Stimulated activated CD4-positive, alpha-beta T cell treated with anti-CD3 and anti-CD28 coated beads, Interleukin-2, amount 100 ng/mL, for 24 hours (primary cell): ENCODE measurements around the gene PRR18.

Experiments
- DNase-seq, 2 donors: peaks; one replicate each; pipeline ENCODE4 v3.0.0-alpha.2; 2020

PRR18 gene

DNA sequence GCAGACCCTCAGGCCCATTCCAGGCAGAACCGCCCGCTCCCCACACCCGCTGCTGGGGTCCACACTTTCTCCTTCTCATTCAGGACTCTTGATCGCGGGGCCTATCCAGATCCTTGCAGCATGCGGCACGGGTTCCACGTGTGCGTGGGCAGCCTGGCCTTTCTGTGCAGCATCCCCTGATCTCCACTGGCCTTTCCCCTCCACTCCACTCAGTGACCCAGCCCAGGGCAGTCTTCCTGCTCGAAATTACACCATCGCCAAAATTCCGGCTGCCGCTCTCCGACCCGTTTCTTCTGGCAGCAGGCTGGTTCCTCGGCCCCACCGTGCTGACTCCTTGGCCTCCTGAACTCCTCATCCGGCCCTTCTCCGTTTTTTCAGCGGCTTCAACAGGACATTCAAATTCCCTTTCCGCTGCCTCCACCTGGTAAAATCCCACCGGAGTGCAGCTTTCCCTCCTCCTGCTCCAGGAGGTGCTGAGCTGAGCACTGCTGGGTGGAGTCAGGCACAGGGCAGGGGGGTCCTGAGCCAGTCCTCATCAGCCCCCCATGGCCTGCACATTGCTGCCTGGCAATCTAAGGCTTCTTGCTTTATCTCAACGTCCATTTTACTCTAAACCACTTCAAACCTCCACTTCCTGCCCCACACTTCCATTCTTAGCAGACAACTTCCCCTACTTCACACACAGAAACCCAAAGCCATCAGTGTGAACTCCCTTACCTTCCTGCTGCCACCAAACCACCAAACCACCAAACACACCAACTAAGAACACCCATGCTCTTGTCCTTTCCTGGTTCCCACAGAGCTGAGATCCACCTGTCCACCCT lies 25.2 kb upstream of the PRR18 start:
- no peak for DNase-seq

DNA sequence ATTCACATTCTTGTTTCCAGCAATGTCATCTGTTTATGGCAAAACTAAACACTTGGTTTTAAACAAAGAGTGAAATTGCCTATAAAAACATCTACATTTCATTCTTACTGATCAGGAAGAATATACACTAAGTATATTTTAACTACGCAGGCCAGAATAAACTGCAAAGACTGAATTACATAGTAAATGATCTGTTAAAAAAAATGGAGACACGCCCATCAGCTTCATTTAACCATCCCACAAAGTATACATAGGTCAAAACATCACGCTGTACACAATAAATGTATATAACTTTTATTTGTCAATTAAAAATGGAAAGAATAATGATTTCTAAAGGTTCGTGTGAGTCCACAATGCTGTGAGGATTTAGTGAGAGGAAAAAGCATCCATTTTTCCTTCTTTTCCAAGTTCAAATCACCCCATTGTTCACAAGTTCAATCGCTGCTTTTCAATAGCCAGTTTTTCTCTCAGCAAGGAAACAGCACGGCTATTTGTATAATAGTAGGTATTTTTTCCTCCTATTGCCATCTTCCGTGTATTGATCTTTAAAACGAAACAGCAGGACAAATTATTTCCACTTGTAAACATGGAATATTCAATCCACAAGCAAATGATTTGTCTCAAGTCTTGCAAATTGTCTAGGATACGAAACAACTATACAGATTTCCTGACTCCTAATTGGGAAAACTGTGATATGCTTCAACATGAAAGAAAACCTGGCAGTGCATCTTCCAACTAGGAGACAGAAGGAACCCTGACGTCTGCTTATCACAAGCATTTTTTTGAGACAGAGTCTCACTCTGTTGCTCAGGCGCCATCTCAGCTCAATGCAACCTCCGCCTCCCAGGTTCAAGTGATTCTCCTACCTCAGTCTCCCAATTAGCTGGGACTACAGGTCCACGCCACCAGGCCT lies 23.6 kb upstream of the PRR18 start:
- DNase-seq, result no peak

DNA sequence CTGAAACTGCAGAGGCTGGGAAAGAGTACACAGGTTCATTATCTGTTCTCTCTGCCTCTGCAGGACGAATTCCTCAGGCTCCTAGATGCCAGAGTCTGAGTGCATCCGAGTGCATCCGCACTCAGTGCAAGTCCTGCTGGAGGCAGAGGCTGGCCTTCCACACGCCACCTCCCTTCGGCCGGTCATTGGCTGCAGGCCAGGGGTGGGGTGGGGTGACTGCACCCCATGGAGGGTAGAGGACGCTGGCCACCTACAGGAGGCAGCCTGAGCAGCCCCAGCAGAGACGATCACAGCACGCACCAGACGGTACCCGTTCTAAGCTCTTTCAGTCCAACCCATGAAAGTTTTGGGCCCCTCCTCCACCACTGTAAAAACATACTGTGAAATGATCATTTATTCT lies 22.4 kb upstream of the PRR18 start:
- DNase-seq, result no peak

DNA sequence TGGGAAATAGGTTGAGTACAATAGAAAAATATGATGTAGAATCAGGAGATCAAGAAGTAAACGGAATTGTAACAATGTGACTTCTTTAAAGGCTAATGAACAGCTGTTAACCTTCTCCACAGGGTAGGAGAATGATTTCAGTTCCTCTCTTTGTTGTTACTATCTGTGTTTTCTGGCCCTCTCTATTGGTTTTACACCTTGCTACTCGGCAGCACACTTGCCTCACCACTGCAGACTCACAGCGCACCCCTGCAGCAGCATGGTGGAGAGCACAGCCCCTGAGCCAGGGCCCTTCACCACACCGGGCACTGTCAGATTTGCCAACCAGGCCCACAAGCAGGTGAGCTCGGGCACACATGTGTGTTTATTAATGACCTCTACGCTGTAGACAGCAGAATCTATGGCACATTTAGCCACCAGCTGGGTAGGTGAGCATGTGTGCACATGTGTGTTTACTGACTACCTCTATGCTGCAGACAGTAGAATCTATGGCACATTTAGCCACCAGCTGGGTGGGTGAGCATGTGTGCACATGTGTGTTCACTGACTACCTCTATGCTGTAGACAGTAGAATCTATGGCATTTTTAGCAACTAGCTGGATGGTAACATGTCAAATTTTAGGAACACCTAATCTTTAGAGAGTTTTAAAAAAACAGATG lies 17.3 kb upstream of the PRR18 start:
- no peak for DNase-seq

DNA sequence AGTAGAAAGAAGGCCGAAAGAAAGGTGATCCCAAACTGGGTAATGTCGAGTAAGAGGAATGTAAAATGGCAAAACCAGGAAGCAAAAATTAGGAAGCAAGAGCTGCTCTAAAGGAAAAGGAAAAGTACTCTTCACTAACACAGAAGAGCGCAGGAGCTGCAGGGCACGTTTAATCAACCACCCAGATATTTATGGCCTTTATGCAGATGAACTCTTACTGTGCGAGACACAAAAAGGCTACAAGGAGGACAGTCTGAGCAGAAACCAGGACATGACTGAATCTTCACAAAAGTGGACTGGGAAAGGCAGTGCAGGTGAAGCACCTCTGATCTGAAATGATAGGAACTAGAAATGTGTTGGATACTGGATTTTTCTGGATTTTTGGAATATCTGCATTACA lies 15.2 kb upstream of the PRR18 start:
- no peak for DNase-seq

DNA sequence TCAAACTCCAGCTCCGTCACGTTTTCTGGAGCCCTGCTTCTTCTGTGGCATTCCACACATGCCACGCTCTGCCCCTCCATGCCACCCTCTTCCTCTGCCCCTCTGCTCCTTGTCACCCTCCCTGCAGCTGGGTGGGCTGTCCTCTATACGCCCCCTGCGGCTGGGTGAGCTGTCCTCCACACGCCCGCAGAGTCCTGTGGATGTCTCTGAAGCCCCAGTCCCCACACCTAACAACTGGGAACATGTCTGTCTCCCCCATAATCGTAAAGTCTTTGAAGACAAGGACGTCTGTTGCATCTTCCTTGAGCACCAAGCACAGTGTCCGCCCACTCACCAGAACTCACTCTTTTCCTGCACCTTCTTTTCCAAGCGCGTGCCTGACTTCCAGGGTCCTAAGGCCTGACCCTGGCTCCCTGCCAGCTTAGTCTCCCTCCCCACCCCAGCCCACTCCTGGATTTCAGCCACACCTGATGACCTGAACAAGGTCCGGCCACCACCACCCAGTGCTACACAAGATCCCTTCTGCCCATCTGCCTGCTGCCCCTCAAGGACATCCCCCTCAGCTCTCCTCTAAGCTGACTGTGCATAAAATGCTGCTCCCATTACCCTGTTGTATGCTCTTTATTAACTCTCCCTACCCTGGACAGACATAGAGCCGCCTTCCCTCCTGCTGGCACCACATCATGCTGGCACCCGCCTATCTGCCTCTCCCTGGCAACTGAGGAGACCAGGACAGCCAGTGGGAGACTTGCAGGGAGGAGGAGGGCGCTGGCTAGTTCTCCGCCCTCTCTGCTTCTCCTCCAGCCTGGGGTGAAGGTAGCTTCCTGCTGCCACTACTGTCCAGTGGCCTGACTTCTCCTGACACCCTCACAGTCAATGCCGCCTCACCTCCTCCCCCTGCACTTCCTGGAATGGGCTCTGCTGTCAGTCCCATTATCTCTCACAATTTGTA lies 10.7 kb upstream of the PRR18 start:
- no peak for DNase-seq

DNA sequence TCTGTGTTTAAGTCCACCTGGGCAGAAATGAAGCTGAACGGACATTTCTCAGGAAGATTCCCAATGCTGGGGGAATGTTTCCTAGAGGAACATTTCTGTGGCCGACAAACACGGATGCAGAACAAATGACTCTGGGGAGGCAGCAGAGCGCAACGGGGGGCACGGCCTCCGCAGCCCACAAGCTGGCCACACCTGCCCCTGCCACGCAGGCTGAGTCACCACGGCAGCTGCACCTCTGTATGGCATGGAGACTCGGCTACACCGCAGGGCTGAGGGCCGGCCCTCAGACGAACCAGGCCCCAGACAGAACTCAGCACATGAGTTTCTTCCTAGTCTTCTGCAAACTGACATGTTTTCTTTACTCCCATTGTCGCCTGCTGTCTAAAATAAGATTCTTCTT lies 10.0 kb upstream of the PRR18 start:
- DNase-seq, result no peak

DNA sequence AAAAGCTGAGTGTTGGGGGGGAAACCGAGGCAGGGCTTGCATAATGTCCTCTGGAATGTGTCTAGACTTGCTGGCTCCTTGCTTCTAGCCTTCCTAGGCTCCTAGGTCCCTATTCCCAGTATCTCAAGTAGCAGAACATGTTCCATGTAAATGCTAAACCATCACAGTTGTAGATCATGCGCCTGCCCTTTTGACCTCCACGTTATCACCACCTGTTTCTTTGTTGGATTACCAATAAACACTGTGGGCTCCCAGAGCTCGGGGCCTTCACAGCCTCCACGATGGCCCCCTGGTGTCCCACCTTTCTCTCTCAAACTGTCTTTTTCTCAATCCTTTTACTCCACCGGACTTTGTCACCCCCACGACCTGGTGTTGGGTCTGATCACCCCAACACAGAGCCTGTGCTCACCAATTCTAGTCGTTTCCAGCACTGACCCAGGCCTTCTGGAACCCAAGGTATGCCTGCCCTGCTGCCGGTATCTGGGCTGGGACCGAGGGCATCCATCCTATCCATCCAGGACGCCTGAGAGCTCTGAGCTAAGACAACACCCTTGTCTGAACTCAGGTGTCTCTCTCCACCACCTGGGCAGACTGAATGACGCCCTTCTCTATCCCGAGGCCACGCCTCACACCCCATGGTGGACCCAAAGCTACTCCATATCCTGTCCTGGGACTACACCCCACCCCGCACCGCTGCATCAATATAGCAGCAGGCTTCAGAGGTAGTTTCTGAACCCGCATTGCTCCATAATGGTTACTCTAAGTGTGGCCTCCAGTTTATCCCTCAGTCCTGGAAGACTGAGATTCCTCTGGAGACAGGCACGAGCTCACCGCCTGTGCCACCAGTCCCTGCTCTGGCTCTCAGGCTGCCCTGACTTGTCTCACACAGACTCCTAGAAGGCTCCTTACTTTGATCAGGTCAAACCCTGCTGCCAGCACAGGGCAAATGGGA lies 9.3 kb upstream of the PRR18 start:
- DNase-seq, result no peak

DNA sequence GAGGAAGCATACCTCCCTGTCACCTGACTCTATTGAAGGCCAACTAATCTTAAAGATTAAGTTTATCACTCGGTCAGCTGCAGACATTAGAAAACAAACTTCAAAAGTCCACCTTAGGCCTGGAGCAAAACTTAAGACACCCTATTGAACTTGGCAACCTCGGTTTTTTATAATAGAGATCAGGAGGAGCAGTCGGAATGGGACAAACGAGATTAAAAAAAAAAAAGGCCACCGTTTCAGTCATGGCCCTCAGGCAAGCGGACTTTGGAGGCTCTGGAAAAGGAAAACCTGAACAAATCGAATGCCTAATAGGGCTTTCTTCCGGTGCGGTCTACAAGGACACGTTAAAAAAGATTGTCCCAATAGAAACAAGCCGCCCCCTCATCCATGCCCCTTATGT lies 7.2 kb upstream of the PRR18 start:
- DNase-seq, result no peak

DNA sequence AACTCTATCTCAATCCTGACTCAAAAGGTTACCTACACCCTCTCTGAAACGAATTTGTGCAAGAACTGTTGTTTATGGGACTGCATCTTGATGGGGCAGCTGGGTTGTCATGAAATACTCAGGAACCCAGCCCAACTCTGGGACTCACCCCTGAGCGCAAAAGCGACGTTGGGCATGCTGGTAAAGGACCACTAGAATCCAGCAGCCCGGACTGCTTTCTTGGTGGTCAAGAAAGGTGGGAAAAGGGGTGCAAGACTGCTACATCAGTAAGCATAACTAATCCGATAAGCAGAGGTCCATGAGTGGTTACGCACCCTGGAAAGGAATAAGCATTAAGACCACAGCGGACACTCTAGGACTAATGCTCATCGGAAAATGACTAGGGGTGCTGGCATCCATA lies 6.3 kb upstream of the PRR18 start:
- DNase-seq, result no peak

DNA sequence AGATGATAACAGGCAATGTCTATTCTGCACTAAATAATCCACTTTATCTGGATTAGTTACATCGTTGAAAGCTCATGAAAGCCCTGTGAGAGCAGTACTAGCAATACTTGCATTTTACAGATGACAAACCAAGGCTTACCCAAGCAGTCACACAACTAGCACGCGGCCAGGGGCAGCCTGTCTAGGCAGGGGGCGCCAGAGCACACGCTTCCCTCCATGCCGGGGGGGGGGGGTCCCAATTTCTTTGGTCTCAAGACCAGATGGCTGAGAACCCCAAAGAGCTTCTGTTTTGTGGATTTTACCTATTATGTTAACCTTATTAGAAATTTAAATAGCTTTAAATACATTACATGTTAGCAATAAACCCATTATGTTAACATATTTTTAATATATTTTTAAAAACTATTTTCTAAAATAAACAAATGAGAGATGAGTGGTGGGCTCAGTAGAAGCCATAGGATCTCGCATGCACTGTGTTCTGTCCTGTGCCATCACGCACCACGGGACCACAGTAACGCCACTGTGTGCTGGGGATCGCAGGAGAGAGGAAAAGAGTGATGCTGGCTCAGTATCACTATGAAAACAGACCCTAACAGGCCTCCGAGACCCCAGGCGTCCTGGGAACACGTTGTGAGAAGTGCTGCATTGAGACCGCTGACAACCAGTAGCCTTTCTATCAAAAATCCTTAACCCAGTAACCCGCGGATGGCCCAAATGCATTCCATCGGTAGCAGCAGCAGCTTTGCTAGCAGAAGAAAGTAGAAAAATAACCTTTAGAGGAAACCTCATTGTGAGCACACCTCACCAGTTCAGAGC lies 5.3 kb upstream of the PRR18 start:
- peak; percentile 32 to 52 for DNase-seq

DNA sequence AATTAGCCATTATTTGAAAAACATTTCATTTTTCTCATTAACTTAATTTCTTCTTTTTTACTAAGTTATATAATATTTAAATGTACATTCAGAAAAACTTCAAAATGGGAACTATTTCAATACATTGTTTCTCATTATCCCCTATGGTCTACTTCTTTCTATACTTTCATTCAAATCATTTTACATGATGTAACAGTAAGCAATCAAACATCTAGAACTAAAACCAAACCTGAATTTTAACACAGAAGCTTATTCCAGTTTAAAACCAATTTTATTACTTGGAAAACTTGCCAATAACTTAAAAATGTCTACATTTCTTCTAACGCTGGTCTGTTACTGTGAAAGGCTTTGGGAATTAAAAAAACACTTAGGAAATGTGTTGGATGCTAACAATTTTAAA lies 4.6 kb upstream of the PRR18 start:
- no peak for DNase-seq

DNA sequence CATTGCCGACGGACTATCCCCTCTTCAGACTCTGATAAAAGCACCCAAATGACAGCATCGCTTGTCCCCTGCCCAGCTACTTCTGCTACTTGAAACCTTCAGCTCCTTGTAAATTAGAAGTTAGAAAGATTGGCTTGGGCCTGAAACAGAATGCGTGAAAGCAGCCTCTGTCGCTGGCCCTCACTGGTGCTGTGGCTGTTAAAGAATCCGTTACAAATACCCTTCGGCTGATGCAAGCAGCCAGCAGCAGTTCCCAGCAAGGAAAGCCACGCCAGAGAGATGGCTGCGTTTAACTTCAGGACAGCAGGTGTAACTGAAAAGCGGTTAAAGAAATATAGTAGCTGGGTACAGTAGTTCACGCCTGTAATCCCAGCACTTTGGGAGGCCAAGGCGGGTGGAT lies 2.4 kb upstream of the PRR18 start:
- no peak for DNase-seq

DNA sequence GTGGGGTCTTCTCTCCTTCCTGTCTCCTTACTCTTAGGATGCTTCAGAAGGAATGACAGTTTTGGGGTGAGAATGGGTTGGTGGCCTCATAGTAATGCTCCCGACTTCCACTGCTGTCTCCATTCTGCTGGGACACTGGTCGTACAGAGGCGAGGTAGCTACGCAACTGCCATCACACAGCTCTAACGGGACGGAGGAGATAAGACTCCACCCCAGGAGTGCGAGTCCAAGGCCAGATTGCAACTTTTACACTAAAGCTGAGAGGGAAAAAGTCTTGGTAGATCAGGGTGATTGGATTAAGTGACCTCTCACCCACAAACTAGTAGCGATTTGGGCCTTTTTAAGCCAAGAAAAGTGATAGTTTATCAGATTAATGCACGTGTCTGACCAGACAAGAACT lies 1.8 kb upstream of the PRR18 start:
- no peak for DNase-seq

DNA sequence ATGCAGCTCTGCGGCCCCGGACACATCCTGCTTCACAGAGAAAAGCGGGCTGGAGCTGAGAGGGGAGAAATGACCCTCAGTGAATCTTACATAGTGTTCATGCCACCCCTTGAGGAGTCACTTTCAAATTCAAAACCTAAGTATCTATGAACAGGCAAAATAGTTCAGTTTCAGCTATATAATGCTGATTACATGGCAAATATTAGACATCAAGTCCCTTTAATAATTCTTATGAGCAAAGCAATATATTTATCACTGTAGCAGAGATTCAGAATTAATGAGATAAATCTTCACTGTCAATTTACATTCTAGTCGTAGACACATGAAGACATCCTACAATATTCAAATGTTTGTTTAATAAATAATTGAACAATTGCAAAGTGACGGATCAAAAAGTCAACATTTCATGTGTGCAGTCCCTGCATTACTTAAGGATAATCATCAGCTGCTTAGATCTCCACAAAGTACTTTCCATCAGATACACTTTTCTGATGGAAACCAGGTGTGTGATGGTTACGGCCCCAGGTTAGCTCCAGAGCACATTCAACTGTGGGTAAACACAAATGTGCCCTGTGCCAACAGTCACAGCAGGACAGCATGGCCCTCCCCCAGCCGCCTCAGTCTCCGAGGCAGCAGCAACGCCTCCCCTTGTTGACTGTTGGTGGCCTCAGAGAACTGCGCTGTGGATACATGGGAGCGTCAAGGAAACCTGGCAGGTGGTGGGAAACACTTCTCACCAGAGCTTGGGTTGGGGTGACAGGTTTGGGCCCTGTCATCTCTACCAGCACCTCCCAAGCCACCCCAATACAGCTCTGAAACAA lies 787 bp upstream of the PRR18 start:
- no peak for DNase-seq

DNA sequence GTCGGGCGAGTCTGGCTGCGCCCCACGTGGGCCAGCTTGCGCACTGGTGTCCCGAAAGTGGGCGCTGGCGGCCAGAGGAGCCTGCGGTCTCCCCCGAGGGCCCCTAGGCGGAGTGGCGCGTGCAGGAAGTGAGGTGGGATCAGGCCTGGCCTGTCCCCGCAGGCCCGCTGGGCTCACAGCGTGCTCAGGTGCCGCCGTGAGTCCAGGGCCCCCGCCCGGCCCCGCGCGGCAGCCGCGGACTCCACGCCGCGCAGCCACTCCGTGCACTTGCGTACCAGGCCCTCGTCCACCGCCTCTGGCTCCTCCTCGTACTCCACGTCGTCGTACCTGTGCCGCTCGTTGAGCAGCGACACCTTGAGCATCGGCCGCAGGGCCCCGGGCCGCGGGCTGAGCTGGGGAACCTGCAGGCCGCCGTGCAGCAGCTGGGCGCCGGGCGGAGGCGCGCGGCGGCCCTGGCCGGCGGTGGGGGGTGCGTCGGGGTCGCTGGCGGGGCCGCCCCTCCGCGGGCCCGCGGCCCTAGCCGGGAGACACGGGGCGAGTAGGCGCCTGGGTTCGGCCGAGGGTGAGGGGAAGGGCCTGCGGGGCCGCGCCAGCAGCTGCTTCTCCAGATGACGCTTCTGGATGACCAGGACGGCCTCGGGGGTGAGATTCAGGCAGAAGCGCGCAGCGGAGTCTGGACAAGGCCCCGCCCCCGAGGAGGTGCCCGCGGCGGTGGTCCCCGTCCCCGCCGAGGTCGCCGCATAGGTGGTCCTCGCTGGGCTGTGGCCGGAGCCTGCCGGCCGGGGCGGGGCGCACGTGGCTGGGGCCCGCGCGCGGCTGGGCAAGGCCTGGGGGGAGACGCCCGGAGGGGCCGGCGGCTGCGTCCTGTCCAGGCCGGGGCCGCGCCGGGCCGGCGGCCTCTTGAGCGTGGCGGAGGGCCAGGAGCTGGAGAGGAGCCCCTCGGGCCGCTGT lies 835 bp downstream of the PRR18 start:
- DNase-seq, result peak in 1 of 2 donors; percentile 25

DNA sequence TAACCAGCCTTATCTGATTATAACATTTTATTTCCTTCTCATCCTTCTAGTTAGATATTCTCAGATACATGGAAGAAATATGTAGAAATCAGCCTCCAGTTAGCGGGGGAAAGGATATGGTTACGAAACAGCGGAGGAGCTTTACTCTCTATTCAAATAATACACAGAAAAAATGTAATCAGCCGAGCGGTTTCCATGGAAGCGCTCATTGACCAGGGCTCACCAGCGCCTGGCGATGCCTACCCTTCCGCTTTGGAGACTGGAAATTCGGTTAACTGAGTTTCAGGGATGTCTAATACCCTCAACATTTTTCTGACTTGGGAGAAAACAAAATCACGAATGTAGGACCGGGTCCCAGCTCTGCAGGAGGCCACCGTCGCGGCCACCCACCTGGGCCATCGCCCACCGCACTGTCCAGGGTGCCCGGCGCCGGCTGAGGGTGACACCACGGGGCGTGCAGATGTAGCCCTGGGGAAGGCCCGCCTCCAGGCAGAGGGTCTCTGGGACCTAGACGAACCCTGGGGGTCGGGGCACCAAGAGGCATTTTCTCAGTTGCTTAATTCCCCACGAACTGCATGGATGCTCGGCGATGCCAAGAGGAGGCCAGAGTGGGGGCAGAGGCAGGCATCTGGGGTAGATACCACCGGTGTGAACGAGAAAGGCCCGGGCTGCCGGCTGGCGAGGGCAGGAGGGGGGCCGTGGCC lies 1.7 kb downstream of the PRR18 start:
- no peak for DNase-seq
